ENCODE measurements around the gene PTPRT. TPM values are rescaled to one million over a fixed set of nuclear protein-coding genes. Genes with fewer than 3 reads are reported as not detected.

The PTPRT gene
- total and polyA plus RNA-seq, 7 donors = under 0.01 to 0.09 (median 0.03) TPM; not detected in 1

DNA sequence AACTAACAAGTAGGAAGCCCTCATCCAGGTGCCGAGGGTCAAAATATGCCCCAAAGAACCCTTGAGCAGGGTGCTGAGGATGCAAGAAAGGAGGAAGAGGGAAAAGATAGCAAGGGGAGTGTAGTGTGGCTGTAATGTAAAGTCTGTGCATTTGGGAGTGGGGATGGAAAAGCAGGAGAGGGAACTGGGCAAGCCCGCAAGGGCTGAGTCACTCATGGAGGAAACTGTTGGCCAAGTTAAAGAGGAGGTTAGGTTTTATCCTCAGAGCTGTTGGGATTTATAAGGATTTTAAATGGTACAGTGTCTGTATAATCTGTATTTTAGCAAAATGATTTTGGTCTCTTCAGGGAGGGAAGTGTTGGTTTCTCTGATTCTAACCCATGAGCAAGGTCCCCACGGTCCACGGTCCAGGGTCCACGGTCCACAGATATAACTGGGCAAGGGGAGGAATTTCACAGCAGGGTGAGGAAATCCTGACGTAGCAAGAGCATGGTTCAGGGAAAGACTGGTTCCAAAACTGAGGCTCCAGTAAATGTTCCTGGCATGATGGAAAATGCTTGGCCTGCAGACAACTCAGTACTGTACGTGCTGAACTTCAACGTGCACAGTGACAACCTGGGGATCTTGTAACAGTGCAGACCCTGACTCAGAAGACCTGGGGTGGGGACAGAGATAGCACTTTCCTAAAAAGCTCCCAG, 759.8 kb downstream of the PTPRT start:
- H3K4me3 ChIP-seq = no peak overlapping the region

DNA sequence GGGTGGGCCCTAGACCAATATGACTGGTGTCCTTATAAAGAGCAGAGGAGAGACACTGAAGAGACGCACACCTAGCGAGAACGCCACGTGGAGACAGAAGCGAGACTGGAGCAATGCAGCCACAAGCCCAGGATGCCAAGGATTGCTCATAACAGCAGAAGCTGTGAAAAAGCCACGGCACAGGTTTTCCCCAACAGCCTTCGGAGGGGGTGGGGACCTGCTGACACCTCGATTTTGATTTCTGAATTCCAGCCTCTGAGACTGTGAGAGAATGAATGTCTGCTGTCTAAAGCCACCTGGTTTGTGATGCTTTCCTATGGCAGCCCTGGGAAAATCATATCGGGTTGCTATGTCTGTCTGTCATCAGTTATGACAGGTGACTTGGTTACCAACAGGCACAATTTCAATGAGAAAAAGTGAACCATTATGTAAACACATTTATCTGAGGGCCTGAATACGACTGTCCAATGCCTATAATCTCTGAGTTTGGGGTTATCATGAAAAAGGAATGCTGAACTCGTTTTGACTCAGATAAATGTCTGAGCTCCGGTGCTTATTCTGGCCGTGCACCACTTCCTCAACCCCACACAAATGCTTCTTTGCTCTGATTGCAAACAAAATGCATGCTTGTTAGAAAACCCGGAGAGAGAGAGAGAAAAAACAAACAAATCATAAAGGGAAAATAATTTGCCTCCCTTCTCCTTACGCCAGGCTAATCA, 769.7 kb downstream of the PTPRT start:
- no peaks in the 10 kb centered on the region for H3K4me1 ChIP-seq
- H3K27me3 ChIP-seq (ENCODE audit: insufficient read depth in 3 of 3, low read length in 2 of 3) = no peaks in the 10 kb centered on the region
- no peaks in the 10 kb centered on the region for H3K9me3 ChIP-seq
- H3K27ac ChIP-seq = no peak overlapping the region
- DNase-seq = no peak
- TF ChIP-seq, protein P1, sequence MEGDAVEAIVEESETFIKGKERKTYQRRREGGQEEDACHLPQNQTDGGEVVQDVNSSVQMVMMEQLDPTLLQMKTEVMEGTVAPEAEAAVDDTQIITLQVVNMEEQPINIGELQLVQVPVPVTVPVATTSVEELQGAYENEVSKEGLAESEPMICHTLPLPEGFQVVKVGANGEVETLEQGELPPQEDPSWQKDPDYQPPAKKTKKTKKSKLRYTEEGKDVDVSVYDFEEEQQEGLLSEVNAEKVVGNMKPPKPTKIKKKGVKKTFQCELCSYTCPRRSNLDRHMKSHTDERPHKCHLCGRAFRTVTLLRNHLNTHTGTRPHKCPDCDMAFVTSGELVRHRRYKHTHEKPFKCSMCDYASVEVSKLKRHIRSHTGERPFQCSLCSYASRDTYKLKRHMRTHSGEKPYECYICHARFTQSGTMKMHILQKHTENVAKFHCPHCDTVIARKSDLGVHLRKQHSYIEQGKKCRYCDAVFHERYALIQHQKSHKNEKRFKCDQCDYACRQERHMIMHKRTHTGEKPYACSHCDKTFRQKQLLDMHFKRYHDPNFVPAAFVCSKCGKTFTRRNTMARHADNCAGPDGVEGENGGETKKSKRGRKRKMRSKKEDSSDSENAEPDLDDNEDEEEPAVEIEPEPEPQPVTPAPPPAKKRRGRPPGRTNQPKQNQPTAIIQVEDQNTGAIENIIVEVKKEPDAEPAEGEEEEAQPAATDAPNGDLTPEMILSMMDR (IDR thresholded peaks at IDR 0.05) = no peak
- WGBS, 3 donors = 65 to 69% (median 66%) methylated on average over 15 of the region's 15 CpGs
- no peaks in the 10 kb centered on the region for H3K36me3 ChIP-seq (ENCODE audit: insufficient read depth in 1 of 2, low read depth in 1 of 2)
- H3K4me3 ChIP-seq = no peak overlapping the region
- intact Hi-C loops (cut with DNase I) = no loop called here
- no peak for ATAC-seq

More for the DNA sequence above, 759.8 kb downstream of the PTPRT start:
- Histone ChIP-seq H3K4me1 (no peaks in the 10 kb centered on the region), H3K27me3 (ENCODE audit: insufficient read depth in 3 of 3, low read length in 2 of 3) (no peaks in the 10 kb centered on the region), H3K36me3 (ENCODE audit: insufficient read depth in 1 of 2, low read depth in 1 of 2) (no peaks in the 10 kb centered on the region), H3K9me3 (no peaks in the 10 kb centered on the region), H3K27ac (no peak overlapping the region)
- 37 to 40% (median 40%) methylated on average over 8 of the region's 8 CpGs for WGBS, 3 donors
- no peak for ATAC-seq
- DNase-seq = peak; percentile 15 to 50
- TF ChIP-seq, protein P1 (IDR thresholded peaks at IDR 0.05) = no peak
- intact Hi-C loops (cut with DNase I) = no loop called here

DNA sequence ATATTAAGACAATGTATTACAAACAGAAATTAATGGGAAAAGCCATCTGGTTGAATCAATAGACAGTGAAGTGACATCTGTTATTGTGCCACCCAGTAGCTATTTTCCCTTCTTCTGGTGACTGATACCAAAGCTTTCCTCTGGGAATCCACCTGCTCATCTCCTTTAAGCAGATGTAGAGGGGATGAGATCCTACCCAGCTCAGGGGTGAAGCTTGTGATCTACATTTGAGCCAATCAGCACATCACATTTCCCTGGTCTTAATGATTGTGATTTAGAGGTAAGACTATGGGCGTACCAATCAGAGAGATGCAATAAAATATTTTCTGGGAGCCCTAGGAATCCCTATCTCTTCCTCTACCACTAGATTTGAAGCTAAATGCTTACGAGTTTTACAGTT, 782.9 kb downstream of the PTPRT start:
- TF ChIP-seq, protein P1 (IDR thresholded peaks at IDR 0.05) = no peak

DNA sequence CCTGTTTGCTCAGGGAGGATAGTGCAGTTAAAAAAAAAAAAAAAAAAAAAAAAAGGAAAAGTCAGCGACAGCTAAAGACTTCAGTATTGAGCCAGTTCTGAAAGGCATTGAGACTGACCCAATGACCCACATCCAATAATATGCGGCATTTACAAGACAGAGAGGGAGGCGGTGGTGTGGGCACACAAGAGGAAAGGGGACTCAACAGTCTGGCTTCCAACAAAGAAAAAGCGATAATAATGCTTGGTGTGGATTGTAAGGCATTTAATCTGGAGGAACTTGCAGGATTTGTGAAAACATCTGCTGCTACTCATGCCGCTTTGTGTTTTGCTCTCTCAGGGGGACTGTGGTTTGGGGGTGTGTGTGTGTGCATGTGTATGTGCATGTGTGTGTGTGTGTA, 787.3 kb downstream of the PTPRT start:
- ATAC-seq = no peak
- WGBS, 3 donors = 40 to 42% (median 41%) methylated on average over 5 of the region's 5 CpGs

More for the DNA sequence above, 782.9 kb downstream of the PTPRT start:
- H3K27ac ChIP-seq = no peak overlapping the region
- no peaks in the 10 kb centered on the region for H3K27me3 ChIP-seq (ENCODE audit: insufficient read depth in 3 of 3, low read length in 2 of 3)
- intact Hi-C loops (cut with DNase I) = no loop called here
- DNase-seq (no peak), ATAC-seq (no peak)
- H3K4me1 ChIP-seq = no peaks in the 10 kb centered on the region
- no peaks in the 10 kb centered on the region for H3K9me3 ChIP-seq
- WGBS, 3 donors = 83 to 91% (median 83%) methylated on average over 2 of the region's 2 CpGs
- no peak overlapping the region for H3K4me3 ChIP-seq
- no peaks in the 10 kb centered on the region for H3K36me3 ChIP-seq (ENCODE audit: insufficient read depth in 1 of 2, low read depth in 1 of 2)

More for the DNA sequence above, 787.3 kb downstream of the PTPRT start:
- H3K9me3 ChIP-seq = no peaks in the 10 kb centered on the region
- intact Hi-C loops (cut with DNase I) = no loop called here
- no peak overlapping the region for H3K27ac ChIP-seq
- no peaks in the 10 kb centered on the region for H3K4me1 ChIP-seq
- H3K36me3 ChIP-seq (ENCODE audit: insufficient read depth in 1 of 2, low read depth in 1 of 2) = no peaks in the 10 kb centered on the region
- no peak overlapping the region for H3K4me3 ChIP-seq
- TF ChIP-seq, protein P1 (IDR thresholded peaks at IDR 0.05) = no peak
- no peak for DNase-seq
- H3K27me3 ChIP-seq (ENCODE audit: insufficient read depth in 3 of 3, low read length in 2 of 3) = no peaks in the 10 kb centered on the region
